A549 (cell line): ENCODE data around the gene BLTP3B.

ENCODE experiments used
- TF ChIP-seq, protein P1 (sequence below): fragments of 150-350 bp; IDR thresholded peaks from 2 replicates; pipeline ENCODE4 v1.6.1; 2014; ENCODE audit warnings: low read depth, mild to moderate bottlenecking, low read length
- TF ChIP-seq, protein P2 (sequence below): fragments of >200 bp; sonication (Bioruptor Twin); formaldehyde crosslinking; IDR thresholded peaks from 3 replicates; pipeline ENCODE4 v1.5.1; 2016

DNA sequence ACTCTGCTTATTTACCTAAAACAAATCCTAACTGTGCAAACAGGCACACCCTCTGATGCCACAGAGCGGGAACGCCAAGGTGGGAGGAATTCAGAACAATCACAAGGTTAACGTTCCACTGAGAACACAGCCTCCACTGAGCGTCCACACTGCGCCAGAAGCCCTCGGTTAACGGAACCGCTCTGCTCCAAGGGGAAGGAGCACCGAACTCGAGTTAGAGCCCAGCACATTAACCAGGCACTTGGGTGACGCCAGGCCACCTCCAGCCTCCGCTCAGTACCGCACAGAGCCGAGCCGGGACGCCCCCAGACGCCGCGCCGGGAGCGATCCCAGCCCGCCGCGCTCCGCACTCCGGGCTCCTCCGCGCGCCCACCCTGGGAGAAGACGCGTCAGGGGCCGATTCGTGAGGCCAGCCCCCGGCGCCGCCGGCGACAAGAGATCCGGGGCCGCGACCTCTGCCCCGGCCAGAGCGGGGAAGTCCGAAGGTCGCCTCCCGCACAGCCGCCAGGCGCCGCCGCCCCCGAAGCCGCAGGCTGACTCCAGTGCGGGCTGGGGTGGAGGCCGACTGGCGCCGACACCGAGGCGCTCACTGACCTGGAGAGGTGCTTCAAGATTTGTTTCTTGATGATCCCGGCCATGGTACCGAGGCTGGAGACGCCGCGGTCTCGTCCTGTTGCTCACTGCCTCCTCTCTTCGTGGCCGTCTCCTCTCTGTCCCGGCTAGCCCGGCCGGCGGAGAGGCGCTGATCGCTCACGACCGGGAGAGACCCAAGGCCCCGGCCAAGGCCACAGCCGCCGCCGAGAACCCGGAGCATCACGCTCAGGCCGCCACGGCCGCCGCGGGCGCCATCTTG is 450 bp downstream of the BLTP3B start:
- TF ChIP-seq, protein P1, sequence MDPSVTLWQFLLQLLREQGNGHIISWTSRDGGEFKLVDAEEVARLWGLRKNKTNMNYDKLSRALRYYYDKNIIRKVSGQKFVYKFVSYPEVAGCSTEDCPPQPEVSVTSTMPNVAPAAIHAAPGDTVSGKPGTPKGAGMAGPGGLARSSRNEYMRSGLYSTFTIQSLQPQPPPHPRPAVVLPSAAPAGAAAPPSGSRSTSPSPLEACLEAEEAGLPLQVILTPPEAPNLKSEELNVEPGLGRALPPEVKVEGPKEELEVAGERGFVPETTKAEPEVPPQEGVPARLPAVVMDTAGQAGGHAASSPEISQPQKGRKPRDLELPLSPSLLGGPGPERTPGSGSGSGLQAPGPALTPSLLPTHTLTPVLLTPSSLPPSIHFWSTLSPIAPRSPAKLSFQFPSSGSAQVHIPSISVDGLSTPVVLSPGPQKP: no peak
- TF ChIP-seq, protein P2, sequence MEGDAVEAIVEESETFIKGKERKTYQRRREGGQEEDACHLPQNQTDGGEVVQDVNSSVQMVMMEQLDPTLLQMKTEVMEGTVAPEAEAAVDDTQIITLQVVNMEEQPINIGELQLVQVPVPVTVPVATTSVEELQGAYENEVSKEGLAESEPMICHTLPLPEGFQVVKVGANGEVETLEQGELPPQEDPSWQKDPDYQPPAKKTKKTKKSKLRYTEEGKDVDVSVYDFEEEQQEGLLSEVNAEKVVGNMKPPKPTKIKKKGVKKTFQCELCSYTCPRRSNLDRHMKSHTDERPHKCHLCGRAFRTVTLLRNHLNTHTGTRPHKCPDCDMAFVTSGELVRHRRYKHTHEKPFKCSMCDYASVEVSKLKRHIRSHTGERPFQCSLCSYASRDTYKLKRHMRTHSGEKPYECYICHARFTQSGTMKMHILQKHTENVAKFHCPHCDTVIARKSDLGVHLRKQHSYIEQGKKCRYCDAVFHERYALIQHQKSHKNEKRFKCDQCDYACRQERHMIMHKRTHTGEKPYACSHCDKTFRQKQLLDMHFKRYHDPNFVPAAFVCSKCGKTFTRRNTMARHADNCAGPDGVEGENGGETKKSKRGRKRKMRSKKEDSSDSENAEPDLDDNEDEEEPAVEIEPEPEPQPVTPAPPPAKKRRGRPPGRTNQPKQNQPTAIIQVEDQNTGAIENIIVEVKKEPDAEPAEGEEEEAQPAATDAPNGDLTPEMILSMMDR: no peak
